GM10266 (cell line): ENCODE results near the gene ACTG2.

Experiments
- DNase-seq: peaks from one replicate; pipeline ENCODE4 v3.0.0; 2012; ENCODE audit errors: extremely low spot score
- CTCF ChIP-seq: IDR thresholded peaks from 2 replicates; pipeline ENCODE4 v1.5.1; 2012; ENCODE audit warnings: mild to moderate bottlenecking, low read depth; ENCODE audit not compliant: control insufficient read depth, insufficient read depth; ENCODE audit errors: missing control alignments

The ACTG2 gene

DNA sequence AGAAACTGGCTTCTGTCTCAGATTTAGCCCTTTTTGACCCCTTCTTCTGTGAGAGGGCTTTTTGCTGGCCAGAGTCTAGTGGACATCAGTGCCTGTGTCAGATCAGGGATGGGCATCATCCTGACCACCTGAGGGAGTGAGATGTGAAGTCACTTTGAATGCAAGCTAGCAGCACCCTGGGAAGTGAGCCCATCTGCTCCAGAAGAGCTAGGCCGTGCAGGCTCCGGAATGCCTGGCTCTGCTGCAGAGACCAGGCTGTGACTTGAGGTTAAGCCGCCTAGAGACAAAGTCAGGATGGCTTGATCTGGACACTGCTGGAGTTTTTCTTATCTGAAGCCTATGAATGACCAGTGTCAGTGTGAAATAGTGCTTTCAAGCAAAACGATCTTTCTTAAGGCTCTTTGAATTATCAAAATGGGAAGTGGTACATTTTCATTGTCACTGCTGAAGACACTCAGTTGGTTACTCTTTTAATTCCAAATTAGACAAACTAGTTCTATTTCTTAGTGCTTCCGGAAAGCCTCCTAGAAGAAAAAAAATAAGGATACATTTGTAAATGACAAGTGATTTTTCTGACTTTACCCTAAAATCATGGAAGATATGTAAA is 54.7 kb downstream of the ACTG2 start:
- no peak for TF ChIP-seq CTCF
- no peak for DNase-seq

DNA sequence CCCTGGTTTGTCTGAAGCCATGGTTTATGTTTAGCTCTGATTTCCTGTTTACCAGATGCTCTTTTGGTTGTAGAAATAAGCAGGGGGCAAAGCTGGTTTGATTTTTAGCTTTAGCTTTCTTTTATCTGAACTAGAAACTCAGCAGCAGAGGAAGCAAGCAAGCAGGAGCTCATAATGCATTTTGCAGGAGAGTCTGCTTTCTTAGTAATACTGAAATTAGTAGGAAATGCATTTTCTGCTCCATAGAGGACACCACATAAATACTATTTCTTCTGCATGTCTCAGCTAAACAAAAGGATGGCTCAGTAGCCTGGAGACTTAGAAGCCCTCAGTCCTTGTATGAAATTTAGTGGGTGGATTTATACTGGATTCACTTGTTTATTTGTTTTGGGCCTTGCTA is 57.0 kb downstream of the ACTG2 start:
- TF ChIP-seq CTCF: no peak
- no peak for DNase-seq

DNA sequence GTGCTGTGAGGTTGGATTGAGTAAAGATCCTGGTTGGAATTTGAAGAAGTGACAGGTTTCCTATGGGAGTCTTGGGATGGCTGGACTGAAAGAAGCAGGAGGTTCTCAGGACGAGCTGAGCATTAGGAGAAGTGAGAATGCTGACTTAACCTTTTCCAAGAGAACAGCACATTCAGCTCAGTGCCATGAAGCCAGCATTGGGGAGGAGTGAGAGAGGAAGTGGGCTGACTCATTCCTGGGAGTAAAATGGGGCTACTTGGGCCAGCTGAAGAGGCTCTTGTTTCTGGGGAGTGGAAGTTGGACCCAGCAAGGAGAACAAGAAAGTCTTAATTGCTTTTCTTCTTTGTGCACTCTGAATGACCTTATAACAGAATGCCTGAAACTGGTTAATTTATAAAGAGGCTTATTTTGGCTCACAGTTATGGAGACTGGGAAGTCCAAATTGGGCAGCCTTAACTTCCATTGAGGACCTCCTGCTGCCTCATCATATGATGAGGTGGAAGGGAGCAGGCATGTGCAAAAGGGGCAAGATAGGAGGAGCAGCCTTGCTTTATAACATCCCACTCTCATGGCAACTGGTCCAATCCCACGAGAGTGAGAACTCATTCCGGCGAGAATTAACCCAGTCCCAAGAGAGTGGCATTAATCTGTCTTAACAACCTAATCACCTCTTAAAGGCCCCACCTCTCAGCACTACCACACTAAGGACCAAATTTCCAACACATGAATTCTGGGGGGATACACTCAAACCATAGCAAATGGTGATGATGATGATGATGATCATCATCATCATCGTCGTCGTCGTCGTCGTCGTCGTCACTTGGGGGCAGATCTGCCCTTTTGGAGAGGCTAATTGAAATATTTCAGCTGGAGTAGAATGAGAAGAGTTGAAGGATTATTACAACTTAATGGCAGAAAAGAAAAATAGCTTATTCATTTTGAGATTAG is 60.0 kb downstream of the ACTG2 start:
- no peak for DNase-seq
- no peak for TF ChIP-seq CTCF

- TF ChIP-seq CTCF: no peak
- DNase-seq: no peak
Measured at GRCh38 chr2:73956218-73956865, 63.5 kb downstream of the ACTG2 start.

GRCh38 chr2:73961274-73961673 is 68.5 kb downstream of the ACTG2 start:
- no peak for TF ChIP-seq CTCF

DNA sequence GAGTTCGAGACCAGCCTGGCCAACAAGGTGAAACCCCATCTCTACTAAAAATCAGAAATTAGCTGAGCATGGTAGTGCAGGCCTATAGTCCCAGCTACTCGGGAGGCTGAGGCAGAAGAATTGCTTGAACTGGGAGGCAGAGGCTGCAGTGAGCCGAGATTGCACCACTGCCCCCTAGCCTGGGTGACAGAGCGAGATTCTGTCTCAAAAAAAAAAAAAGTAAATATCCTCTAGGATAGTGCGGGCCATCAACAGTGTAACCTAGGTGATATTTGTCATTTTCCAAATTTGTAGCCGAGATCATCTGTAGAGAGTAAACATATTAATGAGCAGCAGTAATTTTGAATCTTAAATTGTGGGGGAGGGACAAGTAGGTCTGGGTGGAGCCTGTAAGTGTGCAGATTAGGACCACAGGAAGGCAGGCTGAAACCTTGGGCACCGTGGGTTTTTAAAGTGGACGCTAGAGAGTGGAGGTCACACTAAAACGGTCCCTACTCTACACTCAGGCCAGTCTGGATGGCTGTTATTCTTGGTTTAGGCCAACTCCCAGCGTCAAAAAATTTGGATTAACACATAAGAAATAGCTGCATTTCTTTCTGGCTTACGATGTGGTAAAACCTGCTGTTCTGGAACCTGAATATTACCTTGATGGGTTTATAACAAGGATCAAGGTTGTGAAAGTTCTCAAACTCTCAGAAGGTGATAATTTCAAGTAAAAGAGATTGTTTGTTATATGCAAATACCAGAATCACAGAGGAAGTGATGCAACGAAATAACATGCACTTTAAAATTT is 69.2 kb downstream of the ACTG2 start:
- no peak for DNase-seq
- TF ChIP-seq CTCF: no peak

More at GRCh38 chr2:73961274-73961673, 68.5 kb downstream of the ACTG2 start:
- no peak for DNase-seq
